Stimulated activated CD8-positive, alpha-beta memory T cell treated with anti-CD3 and anti-CD28 coated beads, Interleukin-2, amount 100 ng/mL, for 48 hours (primary cell): ENCODE results near the gene MTERF1.
"Not testable (repeated sequence)": the region's sequence is repeated elsewhere in the genome, so short reads cannot be mapped to it uniquely, and the experiment has no call there.

Source experiments
- DNase-seq, 2 donors: peaks; one replicate each; pipeline ENCODE4 v3.0.0-alpha.2; 2020; ENCODE audit warnings: low read depth in 2 of 2

Gene MTERF1

GRCh38 chr7:91880413-91881241 lies at the start of gene MTERF1:
Gene MTERF1, minus strand, starts transcription at chr7:91880702. Its CDS starts 619 bp downstream, at chr7:91880083.
- peak; percentile 91 for DNase-seq

GRCh38 chr7:91929463-91929862 lies 49.0 kb upstream of the MTERF1 start:
- DNase-seq = no peak

GRCh38 chr7:91927912-91928311 lies 47.4 kb upstream of the MTERF1 start:
- no peak for DNase-seq

GRCh38 chr7:91922857-91923256 lies 42.4 kb upstream of the MTERF1 start:
- DNase-seq = no peak

- DNase-seq = no peak
These were observed 37.9 kb upstream of the MTERF1 start for GRCh38 chr7:91918356-91918755.

GRCh38 chr7:91916051-91916440 lies 35.5 kb upstream of the MTERF1 start:
- DNase-seq = no peak

GRCh38 chr7:91915401-91916050 lies 35.0 kb upstream of the MTERF1 start:
- no peak for DNase-seq

- DNase-seq = no peak
These were observed 33.1 kb upstream of the MTERF1 start for GRCh38 chr7:91913612-91914011.

GRCh38 chr7:91912494-91912893 lies 32.0 kb upstream of the MTERF1 start:
- DNase-seq = no peak

GRCh38 chr7:91911121-91911520 lies 30.6 kb upstream of the MTERF1 start:
- DNase-seq = no peak

- DNase-seq = no peak
These were observed 29.7 kb upstream of the MTERF1 start for GRCh38 chr7:91910171-91910570.

GRCh38 chr7:91899563-91899962 lies 19.1 kb upstream of the MTERF1 start:
- DNase-seq = no peak

GRCh38 chr7:91898240-91898992 lies 17.9 kb upstream of the MTERF1 start:
- no peak for DNase-seq

GRCh38 chr7:91894781-91895480 lies 14.4 kb upstream of the MTERF1 start:
- DNase-seq = no peak

- not testable (repeated sequence) for DNase-seq
These were observed 13.2 kb upstream of the MTERF1 start for GRCh38 chr7:91893699-91894098.

- no peak for DNase-seq
These were observed 12.4 kb upstream of the MTERF1 start for GRCh38 chr7:91892821-91893340.

GRCh38 chr7:91892099-91892705 lies 11.7 kb upstream of the MTERF1 start:
- no peak for DNase-seq

- not testable (repeated sequence) for DNase-seq
These were observed 8.0 kb upstream of the MTERF1 start for GRCh38 chr7:91888271-91889175.

GRCh38 chr7:91887336-91888213 lies 7.1 kb upstream of the MTERF1 start:
- not testable (repeated sequence) for DNase-seq
